HG02885 (cell line): ENCODE results near the gene GCK.

Experiments
- ATAC-seq: cut with Tn5 transposase; IDR thresholded peaks from one replicate; pipeline ENCODE4 v1.9.1; 2021; ENCODE audit warnings: mild to moderate bottlenecking; ENCODE audit not compliant: unreplicated experiment, poor library complexity

The GCK gene

GRCh38 chr7:44108768-44109750, 80.2 kb downstream of the GCK start:
- no peak for ATAC-seq

- no peak for ATAC-seq
These were observed 81.1 kb downstream of the GCK start for GRCh38 chr7:44107961-44108767.

GRCh38 chr7:44107116-44107960, 81.9 kb downstream of the GCK start:
- ATAC-seq = no peak

GRCh38 chr7:44106311-44107065, 82.8 kb downstream of the GCK start:
- no peak for ATAC-seq

GRCh38 chr7:44105832-44106231, 83.4 kb downstream of the GCK start:
- ATAC-seq = no peak

- no peak for ATAC-seq
These were observed 84.1 kb downstream of the GCK start for GRCh38 chr7:44104860-44105771.

- ATAC-seq = no peak
These were observed 85.0 kb downstream of the GCK start, which contains the start of gene AEBP1 for GRCh38 chr7:44103923-44104859. AEBP1 (plus strand) TSS chr7:44104345; CDS start chr7:44104666, 321 bp downstream.

- ATAC-seq = no peak
These were observed 85.7 kb downstream of the GCK start for GRCh38 chr7:44103566-44103922.

GRCh38 chr7:44102846-44103565, 86.2 kb downstream of the GCK start:
- no peak for ATAC-seq

GRCh38 chr7:44101966-44102845, 87.0 kb downstream of the GCK start:
- no peak for ATAC-seq

GRCh38 chr7:44101303-44101965, 87.8 kb downstream of the GCK start:
- ATAC-seq = no peak

- no peak for ATAC-seq
These were observed 88.6 kb downstream of the GCK start for GRCh38 chr7:44100458-44101302.

GRCh38 chr7:44099669-44100068, 89.6 kb downstream of the GCK start:
- ATAC-seq = no peak
